ENCODE results near the gene GBA3.

Gene GBA3

GRCh38 chr4:22790631-22791030, 97.9 kb downstream of the GBA3 start:
- Mint-ChIP-seq H3K36me3 (no peaks in the 10 kb centered on the region), H3K4me1 (no peaks in the 10 kb centered on the region), H3K27me3 (no peaks in the 10 kb centered on the region), H3K27ac (no peak overlapping the region), H3K4me3 (no peak overlapping the region), H3K9me3 (no peaks in the 10 kb centered on the region)

DNA sequence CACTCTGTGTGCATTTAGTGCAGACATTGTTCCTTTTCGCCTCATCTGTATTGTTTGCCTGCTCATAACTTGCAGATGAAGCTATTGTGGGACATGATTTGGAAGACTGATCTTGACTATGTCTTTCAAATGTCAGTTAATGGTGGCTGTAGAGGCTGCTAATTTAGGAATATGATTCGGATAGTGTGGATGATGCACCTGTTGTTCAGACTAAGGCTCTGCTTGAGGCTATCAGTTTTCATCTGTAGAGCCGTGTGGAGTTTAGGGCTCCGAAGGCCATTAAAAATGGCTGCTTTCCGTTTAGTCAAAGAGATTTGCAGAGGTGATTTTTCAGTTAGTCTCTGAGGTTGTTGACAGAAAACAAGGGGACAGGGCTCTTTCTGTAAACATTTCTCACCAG, 102.0 kb downstream of the GBA3 start:
- no peaks in the 10 kb centered on the region for H3K9me3 Mint-ChIP-seq
- H3K4me1 Mint-ChIP-seq = no peaks in the 10 kb centered on the region
- no peak overlapping the region for H3K27ac Mint-ChIP-seq
- no peaks in the 10 kb centered on the region for H3K27me3 Mint-ChIP-seq
- no peaks in the 10 kb centered on the region for H3K36me3 Mint-ChIP-seq
- no peak overlapping the region for H3K4me3 Mint-ChIP-seq

DNA sequence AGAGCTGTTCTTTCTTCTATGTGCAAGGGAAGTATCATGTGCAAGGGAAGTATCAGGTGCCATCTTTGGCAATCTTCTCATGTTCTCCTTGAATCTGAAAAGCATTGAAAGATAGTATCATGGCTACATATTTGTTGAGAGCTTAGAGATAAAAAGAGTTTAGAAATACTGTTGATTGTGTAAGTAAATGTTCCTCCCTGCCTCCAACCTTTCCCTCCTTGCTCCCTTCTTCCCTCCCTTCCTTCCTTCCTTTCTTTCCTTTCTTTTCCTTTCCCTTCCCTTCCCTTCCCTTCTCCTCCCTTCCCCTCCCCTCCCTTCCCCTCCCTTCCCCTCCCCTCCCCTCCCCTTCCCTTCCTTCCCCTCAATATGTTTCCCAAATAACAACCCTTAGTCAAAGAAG, 108.7 kb downstream of the GBA3 start:
- H3K4me3 Mint-ChIP-seq = no peak overlapping the region
- no peaks in the 10 kb centered on the region for H3K27me3 Mint-ChIP-seq
- H3K4me1 Mint-ChIP-seq = no peaks in the 10 kb centered on the region
- H3K36me3 Mint-ChIP-seq = no peaks in the 10 kb centered on the region
- H3K27ac Mint-ChIP-seq = no peak overlapping the region
- peaks cover 4% of the 10 kb centered on the region for H3K9me3 Mint-ChIP-seq

- H3K27me3 Mint-ChIP-seq = no peaks in the 10 kb centered on the region
- no peak overlapping the region for H3K27ac Mint-ChIP-seq
- H3K4me1 Mint-ChIP-seq = no peaks in the 10 kb centered on the region
- H3K9me3 Mint-ChIP-seq = peaks cover 4% of the 10 kb centered on the region
- H3K4me3 Mint-ChIP-seq = no peak overlapping the region
- H3K36me3 Mint-ChIP-seq = no peaks in the 10 kb centered on the region
These were observed 110.1 kb downstream of the GBA3 start for GRCh38 chr4:22802876-22803275.

DNA sequence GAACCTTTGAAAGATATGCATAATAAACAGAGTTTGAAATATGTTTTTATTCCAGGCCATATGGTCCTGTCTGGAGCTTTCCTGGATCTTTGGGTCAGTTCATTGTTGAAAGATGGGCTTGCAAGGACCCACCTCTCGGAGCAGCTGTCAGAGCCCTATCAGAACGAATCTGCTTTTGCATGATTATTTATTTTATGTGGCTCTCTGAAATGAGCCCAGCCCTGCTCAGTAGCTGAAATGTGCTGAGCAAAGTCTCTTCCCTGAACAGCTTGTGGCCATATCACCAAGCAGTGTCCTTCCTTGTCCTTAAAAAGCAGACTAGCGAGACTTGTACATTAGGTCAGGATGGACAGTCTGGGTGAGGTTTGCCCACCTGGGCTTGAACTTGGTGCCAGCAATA, 110.8 kb downstream of the GBA3 start:
- Mint-ChIP-seq H3K27me3 (no peaks in the 10 kb centered on the region), H3K4me1 (no peaks in the 10 kb centered on the region), H3K9me3 (peaks cover 4% of the 10 kb centered on the region), H3K36me3 (no peaks in the 10 kb centered on the region), H3K27ac (no peak overlapping the region), H3K4me3 (no peak overlapping the region)

GRCh38 chr4:22814906-22815305, 122.2 kb downstream of the GBA3 start:
- Mint-ChIP-seq H3K9me3 (peaks cover 5% of the 10 kb centered on the region), H3K36me3 (no peaks in the 10 kb centered on the region), H3K4me3 (no peak overlapping the region), H3K27ac (no peak overlapping the region), H3K27me3 (peaks cover 3% of the 10 kb centered on the region), H3K4me1 (no peaks in the 10 kb centered on the region)

DNA sequence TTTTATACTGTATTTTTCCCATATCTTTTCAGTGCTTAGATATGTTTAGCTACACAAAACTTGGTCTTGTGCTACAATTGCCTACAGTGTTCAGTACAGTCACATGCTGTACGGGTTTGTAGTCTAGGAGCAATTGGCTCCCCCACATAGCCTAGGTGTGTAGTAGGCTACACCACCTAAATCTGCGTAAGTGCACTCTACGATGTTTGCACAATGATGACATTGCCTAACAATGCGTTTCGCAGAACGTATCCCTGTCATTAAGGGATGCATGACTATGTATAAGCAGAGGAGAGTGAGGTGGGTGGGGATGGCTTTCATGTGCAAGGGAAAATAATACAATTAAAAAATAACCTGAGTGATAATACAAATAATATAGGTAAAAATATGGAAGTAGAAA, 131.4 kb downstream of the GBA3 start:
- Mint-ChIP-seq H3K4me1 (no peaks in the 10 kb centered on the region), H3K27me3 (peaks cover under 1% of the 10 kb centered on the region), H3K36me3 (no peaks in the 10 kb centered on the region), H3K9me3 (no peaks in the 10 kb centered on the region), H3K4me3 (no peak overlapping the region), H3K27ac (no peak overlapping the region)

GRCh38 chr4:22842360-22843018, 149.8 kb downstream of the GBA3 start:
- Mint-ChIP-seq H3K4me1 (no peaks in the 10 kb centered on the region), H3K27me3 (no peaks in the 10 kb centered on the region), H3K27ac (no peak overlapping the region), H3K9me3 (no peaks in the 10 kb centered on the region), H3K4me3 (no peak overlapping the region), H3K36me3 (no peaks in the 10 kb centered on the region)

DNA sequence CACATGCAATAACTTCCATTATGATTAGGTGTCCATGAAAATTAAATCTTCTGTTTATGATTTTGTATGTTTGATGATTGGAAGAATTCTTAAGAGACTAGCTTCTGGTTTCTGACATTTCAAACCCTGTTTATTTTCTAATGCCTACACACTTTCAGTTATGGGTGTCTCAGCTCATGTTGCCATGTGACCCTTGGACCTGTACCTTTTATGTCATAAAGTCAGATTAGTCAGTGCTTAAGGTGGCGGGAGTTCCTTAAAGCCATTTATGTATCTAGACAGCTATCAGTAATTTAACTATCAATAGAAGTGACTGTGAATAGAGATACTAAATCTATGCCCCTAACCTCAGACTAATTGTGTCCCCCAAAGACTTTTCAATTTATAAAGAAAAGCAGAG, 155.6 kb downstream of the GBA3 start:
- Mint-ChIP-seq H3K36me3 (no peaks in the 10 kb centered on the region), H3K4me1 (no peaks in the 10 kb centered on the region), H3K27me3 (peaks cover 5% of the 10 kb centered on the region), H3K9me3 (no peaks in the 10 kb centered on the region), H3K27ac (no peak overlapping the region), H3K4me3 (no peak overlapping the region)

GRCh38 chr4:22850055-22850454, 157.3 kb downstream of the GBA3 start:
- Mint-ChIP-seq H3K4me1 (no peaks in the 10 kb centered on the region), H3K36me3 (no peaks in the 10 kb centered on the region), H3K27me3 (peaks cover 5% of the 10 kb centered on the region), H3K27ac (no peak overlapping the region), H3K4me3 (no peak overlapping the region), H3K9me3 (no peaks in the 10 kb centered on the region)

DNA sequence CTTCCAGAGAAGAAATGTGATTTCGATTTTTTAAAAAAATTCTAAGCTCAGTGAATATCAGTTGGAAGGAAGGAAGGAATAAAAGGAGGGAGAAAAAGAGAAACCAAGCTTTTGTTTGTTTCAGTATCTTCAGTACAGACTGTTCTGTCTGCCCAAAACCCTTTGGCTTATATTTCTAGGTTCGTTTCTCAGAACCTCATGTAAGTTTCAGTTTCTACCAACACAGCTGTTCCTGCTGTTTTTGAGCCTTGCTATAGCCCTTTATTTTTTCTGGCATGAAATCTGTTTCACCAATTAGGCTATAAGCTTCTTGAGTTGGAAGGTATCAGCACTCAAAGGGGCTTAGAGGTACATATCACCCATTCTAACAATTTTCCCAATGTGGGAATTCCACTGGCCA, 157.9 kb downstream of the GBA3 start:
- Mint-ChIP-seq H3K9me3 (no peaks in the 10 kb centered on the region), H3K27ac (no peak overlapping the region), H3K27me3 (peaks cover 5% of the 10 kb centered on the region), H3K4me3 (no peak overlapping the region), H3K36me3 (no peaks in the 10 kb centered on the region), H3K4me1 (no peaks in the 10 kb centered on the region)

DNA sequence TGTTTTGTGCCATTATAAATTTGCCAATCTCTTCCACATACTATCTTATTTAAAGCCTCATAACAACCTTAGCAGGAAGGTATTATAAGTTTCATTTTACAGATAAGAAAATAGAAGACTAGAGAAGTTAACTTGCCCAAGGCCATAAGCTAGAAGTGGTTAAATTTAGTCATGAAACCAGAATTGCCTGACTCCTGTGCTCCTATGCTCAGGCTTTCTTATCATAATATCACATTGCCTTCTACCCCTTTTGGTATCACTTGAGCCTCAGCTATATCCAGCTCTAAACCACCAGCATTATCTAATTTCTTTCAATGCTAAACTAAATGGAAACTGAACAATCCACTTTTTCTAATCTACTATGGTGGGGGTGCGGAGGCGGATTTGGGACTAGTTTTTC, 164.7 kb downstream of the GBA3 start:
- H3K4me3 Mint-ChIP-seq = no peak overlapping the region
- H3K4me1 Mint-ChIP-seq = no peaks in the 10 kb centered on the region
- H3K36me3 Mint-ChIP-seq = no peaks in the 10 kb centered on the region
- H3K9me3 Mint-ChIP-seq = no peaks in the 10 kb centered on the region
- peaks cover 3% of the 10 kb centered on the region for H3K27me3 Mint-ChIP-seq
- no peak overlapping the region for H3K27ac Mint-ChIP-seq

DNA sequence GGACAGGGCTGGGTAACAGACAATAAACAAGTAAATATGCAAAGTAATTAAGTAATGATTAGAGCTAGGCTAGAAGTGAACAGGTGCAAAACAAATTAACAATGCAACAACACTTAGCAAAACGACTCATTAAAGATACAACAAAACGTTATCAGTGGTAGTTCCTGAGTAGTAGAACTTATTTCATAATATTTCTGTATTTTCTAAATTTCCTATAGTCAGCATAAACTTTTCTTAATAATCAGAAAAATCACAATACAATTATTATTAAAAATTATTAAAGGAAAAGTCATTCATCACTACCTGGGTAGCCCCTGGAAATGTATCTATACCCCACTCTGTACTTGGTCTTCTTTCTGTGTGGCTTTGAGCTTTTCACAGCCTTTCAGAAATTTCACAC, 166.6 kb downstream of the GBA3 start:
- Mint-ChIP-seq H3K27ac (no peak overlapping the region), H3K4me1 (no peaks in the 10 kb centered on the region), H3K4me3 (no peak overlapping the region), H3K27me3 (peaks cover 3% of the 10 kb centered on the region), H3K36me3 (no peaks in the 10 kb centered on the region), H3K9me3 (no peaks in the 10 kb centered on the region)
